Hematopoietic multipotent progenitor cell treated with erythropoietin and hydrocortisone succinate and interleukin-3 and kit ligand, for 8 days (in vitro differentiated cells): ENCODE results near the gene TET3.
"Not testable (repeated sequence)": the region's sequence is repeated elsewhere in the genome, so short reads cannot be mapped to it uniquely, and the experiment has no call there.

Experiments
- DNase-seq: peaks from one replicate; pipeline ENCODE4 v3.0.0-alpha.2; 2015

The TET3 gene

GRCh38 chr2:73984203-73984921 lies at the start of gene TET3:
Gene TET3, plus strand, starts transcription at chr2:73984910. Its CDS starts 1,494 bp downstream, at chr2:73986404.
- DNase-seq, result peak; percentile 57

- DNase-seq, result no peak
Observed at GRCh38 chr2:73935641-73936040, 49.1 kb upstream of the TET3 start.

- no peak for DNase-seq
Observed at GRCh38 chr2:73937103-73937885, 47.4 kb upstream of the TET3 start.

GRCh38 chr2:73937899-73938298 lies 46.8 kb upstream of the TET3 start:
- DNase-seq, result no peak

GRCh38 chr2:73938718-73939352 lies 45.9 kb upstream of the TET3 start:
- no peak for DNase-seq

GRCh38 chr2:73939419-73939818 lies 45.3 kb upstream of the TET3 start:
- DNase-seq, result peak; percentile 54

GRCh38 chr2:73940066-73940465 lies 44.6 kb upstream of the TET3 start:
- DNase-seq, result not testable (repeated sequence)

GRCh38 chr2:73942664-73943063 lies 42.0 kb upstream of the TET3 start:
- no peak for DNase-seq

- DNase-seq, result no peak
Observed at GRCh38 chr2:73944714-73945113, 40.0 kb upstream of the TET3 start.

- no peak for DNase-seq
Observed at GRCh38 chr2:73946215-73946614, 38.5 kb upstream of the TET3 start.

- DNase-seq, result no peak
Observed at GRCh38 chr2:73946666-73947065, 38.0 kb upstream of the TET3 start.

GRCh38 chr2:73947412-73948018 lies 37.2 kb upstream of the TET3 start:
- DNase-seq, result no peak

GRCh38 chr2:73949802-73950201 lies 34.9 kb upstream of the TET3 start:
- no peak for DNase-seq

GRCh38 chr2:73952499-73953446 lies 31.9 kb upstream of the TET3 start:
- DNase-seq, result no peak

GRCh38 chr2:73956218-73956865 lies 28.4 kb upstream of the TET3 start:
- no peak for DNase-seq

GRCh38 chr2:73961274-73961673 lies 23.4 kb upstream of the TET3 start:
- no peak for DNase-seq

- no peak for DNase-seq
Observed at GRCh38 chr2:73961823-73962615, 22.7 kb upstream of the TET3 start.

GRCh38 chr2:73962798-73963197 lies 21.9 kb upstream of the TET3 start:
- DNase-seq, result no peak

GRCh38 chr2:73963385-73964120 lies 21.2 kb upstream of the TET3 start:
- no peak for DNase-seq

GRCh38 chr2:73964223-73964622 lies 20.5 kb upstream of the TET3 start:
- no peak for DNase-seq
